GM19035 (cell line): ENCODE measurements around the gene PRKAR1B.

ENCODE experiments used
- ATAC-seq: cut with Tn5 transposase; IDR thresholded peaks from one replicate; pipeline ENCODE4 v1.9.1; 2021; ENCODE audit not compliant: unreplicated experiment

Gene PRKAR1B

DNA sequence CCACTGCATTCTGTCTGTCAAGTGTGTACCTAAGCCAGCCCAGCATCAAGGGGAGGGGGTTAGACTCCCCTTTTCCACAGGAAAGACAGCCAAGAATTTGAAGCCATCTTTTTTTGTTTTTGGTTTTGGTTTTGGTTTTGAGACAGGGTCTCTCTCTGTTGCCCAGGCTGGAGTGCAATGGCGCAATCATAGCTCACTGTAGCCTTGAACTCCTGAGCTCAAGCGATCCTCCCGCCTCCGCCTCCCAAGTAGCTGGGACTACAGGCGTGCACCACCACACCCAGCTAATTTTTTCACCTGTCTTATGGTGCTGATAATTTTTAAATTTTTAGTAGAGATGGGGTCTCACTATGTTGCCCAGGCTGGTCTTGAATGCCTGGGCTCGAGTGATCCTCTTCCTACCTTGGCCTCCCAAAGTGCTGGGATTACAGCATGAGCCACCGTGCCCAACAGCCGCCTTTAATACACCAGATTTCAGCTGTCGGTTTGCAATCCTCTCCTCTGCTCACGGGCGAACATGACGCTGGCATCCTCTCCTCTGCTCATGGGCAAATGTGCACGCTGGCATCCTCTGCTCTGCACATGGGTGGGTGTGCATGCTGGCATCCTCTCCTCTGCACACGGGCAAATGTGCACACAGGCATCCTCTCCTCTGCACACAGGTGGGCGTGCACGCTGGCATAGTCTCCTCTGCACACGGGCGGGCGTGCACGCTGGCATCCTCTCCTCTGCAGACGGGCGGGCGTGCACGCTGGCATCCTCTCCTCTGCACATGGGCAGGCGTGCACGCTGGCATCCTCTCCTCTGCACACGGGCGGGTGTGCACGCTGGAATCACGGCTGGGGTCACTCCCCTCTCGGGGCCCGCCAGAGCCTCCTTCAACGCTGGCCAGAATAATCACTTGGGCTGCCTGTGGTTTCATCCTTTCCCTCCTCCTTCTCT is 151.4 kb downstream of the PRKAR1B start:
- ATAC-seq: no peak

DNA sequence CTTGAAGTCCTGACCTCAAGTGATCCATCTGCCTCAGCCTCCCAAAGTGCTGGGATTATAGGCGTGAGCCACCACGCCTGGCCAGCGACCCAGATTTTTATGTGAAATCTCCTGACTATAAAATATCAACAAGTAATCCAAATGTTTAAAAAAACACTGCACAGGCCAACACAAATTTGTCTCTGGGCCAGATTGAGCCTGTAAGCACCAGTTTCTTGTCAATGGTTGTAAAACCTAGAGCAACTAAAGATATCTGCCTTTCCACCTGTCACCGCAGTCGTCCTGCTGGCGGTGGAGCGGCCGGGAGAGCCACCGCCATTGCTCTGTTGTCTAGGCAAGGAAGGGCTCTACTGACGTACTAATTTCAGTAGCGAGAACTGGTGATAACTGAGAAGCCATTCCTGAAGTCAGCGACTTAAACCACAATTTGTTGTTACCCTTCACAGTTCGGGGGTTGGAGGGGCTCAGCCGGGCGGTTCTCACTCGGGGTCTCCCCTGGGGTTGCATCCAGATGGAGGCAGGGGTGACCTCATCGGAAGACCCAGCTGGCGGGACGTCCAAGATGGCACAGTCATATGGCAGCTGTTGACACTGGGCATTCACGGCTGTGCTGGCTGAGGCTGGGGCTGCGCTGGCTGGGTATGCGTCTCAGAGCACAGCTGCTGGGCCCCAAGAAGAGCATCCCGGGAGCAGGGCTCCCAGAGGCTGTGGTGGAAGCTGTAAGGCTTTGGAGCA is 152.3 kb downstream of the PRKAR1B start:
- no peak for ATAC-seq

DNA sequence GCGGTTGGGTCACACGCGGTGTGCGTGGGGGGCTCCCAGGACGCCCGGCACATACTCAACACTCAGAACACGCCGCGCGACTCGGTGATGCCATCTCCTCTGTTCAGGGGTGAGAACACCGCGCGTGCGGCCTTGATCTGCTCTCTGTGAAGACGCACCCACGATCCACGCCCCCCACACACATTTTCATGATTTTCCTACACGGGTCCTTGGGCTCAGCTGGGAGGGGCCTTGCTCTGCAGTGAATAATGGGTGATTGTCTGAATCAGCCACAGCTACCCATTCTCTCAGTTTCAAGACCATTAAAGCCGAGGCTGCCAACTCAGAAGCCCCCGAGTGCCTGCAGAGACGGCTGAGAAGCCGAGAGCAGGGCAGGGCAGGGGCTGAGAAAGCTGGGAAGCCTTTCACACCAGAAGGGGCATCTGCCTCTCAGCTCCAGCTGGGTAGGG is 153.1 kb downstream of the PRKAR1B start:
- ATAC-seq: no peak

DNA sequence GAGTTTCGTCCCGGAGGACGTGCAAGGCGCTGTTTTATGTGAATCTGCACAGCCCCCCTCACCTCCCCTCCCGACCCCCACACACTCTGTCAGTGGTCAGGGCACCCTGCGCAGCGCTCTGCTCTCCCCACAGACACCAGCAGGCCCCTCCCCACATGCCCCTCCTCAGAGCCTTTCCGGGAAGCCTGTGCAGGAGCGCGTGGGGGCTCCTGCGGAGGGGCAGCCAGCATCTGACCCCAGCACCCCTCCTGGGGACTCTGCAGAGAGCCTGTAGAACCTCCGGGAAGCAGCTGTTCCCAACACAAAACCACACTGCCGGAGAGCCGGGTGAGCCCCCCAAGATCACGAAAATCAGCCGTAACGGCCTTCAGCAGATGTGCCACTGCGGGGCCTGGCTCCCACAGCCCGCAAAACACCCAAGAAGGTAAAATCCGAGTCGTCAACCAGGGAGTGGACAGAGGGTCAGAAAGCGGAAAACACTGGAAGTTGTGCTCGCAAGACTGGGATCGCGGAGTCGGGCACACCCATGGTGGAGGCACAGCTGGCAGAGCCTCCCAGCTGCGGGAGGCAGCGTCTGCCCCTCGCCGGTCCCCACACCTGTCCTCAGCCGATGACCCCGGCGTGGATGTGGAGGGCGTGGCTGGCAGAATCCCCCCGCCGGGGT is 153.7 kb downstream of the PRKAR1B start:
- ATAC-seq: no peak

DNA sequence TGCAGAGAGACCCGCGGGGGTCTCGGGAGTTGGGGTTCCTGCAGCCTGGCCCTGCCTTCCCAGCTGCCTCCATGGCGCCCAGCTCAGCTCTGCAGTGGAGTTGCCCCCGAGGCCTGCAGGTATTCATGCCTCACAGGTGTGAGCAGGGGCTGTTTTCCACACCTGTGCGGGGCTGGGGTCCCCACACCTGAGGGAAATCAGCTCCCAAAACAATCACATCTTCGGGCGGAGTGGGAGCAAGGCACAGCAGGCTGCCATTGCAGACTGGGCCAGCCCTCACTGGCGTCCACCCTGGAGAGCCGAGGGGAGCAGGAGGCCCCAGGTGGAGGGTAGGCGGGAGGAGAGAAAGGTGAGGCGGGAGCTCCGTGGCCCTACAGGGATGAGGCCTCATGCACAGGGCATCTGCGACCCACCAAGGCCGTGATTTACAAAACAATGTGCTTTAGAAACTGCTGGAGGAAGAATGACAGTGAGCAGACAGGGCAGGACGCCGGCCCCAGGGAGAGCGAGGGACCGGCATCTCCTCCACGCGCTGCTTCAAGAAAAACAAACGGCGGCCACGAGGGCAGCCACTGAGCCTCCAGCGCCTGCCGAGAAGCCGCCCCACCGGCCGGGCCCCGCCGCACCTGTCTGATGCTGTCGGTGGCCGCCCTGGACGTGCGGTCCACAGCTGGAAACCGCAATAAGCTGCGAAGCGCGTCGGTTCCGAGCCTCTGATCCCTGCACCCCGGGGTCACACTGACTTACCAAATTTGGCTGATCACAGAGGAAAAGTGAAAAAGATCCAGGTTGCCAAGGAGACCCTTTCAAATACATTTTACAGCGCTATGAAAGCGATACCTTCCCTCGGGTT is 154.4 kb downstream of the PRKAR1B start:
- ATAC-seq: no peak

DNA sequence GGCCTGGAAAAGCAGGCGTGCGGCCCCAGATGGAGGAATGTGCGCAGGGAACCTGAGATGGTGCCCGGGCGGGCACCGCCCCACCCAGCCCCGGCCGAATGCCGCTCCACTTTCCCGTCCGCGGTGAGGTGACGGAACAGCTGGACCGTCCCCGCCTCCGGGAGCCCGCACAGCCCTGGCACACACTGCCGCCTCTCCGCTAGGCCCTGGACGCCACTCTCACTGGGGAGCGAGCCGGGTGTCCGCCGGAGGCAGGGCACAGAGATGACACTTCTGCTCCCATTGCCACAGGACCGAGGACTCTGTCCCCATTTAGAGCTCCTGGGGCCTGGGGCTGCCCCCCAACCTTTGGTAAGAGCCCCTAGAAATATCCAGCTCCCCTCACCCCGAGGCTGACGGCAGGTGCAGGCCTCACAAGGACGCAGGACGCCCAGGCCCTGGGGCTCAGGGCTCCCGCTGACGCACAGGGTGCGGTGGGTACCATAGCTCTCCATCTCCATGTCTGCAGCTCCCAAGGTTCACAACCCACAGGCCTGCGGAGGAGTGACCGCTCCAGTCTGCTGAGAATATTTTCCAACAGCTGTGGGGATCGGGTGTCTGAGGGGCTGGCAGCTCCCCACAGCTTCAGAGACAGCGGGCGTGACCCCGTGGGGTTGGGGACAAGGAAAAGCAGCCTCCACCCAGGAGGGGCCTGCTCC is 155.2 kb downstream of the PRKAR1B start:
- no peak for ATAC-seq

DNA sequence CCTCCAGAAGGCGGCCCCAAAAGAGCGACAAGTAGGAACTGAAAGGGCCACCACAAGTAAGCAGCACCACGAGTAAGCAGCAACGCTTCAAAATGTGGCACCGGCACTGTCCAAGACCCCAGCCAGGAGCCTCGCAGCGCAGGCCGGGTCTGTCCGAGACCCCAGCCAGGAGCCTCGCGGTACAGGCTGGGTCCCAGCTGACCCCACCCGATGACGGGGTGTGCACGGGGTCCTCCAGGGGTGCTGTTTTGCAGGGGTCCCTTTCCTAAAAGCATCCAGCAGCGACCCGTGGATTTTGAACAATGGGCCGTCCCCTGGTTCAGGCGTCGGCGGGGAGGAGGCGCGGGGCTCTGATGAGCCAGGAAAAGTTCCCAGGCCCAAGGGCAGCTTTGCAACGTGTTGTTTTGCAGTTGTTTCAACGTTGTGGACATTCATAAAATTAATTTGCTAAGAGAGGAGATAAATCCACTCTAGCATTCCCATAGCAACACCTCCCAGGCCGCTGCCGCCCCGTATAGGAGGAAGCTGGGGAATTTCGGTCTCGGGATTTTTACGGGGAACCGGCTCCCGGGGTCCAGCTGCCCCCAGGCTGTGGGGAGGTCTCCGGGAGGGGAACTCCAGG is 155.9 kb downstream of the PRKAR1B start:
- ATAC-seq: no peak

DNA sequence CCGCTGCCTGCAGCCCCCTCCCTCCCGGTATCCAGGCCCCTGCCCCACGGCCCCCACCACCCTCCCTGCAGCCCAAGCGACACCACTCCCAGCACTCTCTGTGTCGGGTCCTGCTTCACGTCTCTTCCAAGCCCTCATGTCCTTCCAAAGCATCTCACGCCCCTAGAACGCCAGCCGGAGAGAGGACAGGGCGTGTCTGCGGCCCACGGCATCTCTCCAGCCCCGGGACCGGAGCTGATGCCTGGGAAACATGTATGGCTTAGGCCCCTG is 156.3 kb downstream of the PRKAR1B start:
- no peak for ATAC-seq

DNA sequence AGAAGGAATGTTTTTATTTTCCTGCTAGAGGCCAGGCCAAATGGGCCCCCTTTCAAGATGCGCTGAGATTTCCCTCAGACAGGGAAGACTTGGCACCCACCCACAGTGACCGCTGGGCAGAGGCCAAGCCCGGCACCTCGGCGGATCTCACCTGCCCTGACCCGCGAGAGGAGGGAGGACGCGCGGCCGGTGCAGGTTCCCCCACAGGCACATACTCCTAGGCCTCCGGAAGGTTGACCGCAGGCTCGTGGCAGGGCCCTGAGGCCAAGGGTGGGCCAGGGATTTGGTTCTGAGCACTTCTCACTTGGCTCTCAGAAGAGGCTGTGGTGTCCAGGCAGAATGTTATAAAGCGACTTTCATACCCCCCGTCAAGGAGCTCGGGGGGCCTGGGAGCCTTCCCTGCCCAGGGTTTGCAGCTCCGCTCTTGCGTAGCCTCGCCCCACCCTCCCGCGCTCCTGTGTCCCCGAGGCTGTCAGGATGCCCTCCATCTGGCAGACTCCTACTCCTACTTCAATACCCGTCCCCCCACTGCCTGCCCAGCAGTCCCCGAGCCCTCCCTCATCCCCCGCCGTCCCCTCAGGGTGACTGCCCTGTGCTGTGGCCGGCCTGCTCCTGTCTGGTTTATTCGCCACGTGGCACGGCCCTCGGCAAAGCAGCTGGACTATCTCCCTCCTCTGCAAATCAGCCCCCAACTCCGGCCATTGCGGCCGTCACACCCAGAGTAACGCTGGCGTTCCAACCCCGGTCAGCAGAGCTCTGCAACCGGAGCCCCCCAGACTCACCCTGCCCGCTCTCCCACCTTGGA is 156.9 kb downstream of the PRKAR1B start:
- no peak for ATAC-seq

DNA sequence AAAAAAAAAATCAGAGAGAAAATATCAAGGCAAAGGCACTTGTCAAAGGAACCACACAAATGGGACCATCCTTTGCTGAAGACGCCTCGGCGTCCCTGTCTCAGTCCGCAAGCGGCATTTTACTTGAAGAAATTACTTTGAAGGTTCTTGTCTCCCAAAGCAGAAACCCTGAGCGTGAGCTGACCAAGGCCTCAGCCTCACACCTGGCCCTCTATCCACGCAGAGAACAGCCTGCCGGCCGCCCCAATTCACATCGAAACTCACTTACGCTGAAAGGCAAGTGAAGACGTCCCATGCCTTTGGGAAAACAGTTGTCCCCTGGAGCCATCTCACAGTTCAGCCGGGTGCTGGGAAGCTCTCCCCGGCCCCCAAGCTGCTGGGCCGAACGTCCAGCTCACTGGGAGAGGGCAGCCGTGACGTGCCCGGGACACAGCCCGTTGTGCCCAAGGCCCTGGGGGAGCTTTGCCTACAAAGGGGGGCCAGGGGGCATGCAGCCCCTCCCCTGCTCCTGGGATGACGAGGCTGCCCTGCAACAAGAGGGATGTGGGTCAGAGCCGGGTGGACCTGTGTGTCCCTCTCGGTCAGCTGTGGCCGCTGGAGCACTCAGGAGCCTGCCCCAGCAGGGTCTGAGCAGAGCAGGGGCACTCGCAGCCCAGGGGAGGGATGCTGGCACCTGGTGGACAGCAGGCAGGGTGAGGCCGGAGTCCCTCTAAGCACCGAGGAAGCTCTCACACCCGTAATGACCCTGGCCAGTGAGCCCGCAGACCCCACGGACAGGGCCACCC is 157.8 kb downstream of the PRKAR1B start:
- no peak for ATAC-seq

DNA sequence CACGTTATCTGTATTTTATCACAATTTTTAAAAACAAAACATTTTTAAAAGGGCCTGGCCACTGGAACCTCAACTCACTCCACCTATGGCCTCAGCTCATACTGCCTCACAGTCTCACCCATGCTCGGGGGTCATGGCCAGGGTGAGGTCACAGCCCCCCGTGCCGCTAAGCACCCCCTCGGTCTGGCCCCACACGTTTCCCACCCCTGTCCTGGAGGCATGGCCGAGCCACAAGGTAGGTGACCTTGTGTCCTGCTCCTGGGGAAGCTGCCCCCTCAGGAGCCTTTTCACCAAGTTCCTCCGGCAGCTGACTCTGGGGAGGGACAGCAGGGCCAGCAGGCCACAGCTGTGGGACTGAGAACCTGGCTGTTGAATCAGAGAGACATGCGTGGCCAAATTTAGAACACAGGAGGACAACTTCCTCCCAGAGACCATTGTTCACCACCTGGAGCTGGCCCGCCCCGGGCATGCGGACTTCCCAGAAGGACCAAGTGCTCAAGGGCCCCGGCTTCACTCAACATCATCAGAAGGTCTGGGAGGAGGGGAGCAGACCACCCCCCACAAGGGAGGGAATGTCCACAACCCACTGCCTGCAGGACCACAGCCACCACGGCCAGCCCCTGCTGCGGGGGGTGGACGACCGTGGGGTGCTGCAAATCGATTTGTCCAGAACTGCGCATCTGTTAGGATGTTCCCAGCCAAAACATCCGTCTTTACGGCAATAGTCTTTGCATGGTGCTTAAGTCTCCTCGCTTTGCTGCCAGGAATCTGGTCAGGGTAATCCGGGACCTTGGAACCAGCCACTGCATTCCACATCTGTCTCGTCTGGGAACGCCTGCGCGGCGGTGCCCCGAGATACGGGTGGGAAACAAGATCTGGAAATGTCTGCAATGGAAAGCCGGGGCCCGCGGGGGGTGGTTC is 158.8 kb downstream of the PRKAR1B start:
- no peak for ATAC-seq

DNA sequence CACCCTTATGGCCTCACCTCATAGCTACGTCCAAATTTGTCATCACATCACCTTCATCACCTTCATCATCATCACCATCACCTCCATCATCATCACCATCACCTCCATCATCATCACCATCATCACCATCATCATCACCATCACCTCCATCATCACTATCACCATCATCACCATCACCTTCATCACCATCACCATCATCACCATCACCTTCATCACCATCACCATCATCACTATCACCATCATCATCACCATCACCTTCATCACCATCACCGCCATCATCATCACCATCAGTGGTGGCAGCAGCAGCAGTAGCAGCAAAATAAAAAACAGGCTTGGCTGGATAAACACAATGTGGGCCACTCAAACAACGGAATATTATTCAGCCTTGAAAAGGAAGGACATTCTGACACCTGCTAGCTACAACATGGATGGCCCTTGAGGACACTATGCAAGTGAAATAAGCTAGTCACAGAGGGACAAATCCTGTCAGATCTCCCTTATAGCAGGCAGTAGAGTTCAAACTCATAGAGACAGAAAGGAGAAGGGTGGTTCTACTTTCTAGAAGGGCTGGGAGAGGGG is 159.7 kb downstream of the PRKAR1B start:
- no peak for ATAC-seq

DNA sequence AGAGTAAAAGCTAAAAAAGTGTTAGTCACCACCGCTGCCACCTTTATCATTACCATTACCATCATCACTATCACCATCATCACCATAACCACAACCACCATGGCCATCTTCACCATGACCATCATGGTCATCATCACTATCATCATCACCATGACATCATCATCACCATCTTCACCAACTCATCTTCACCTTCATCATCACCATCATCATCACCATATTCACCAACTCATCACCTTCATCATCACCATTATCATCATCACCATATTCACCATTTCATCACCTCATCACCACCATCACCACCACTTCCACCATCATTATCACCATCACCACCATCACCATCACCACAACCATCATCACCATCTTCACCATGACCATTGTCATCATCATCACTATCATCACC is 161.0 kb downstream of the PRKAR1B start:
- no peak for ATAC-seq

DNA sequence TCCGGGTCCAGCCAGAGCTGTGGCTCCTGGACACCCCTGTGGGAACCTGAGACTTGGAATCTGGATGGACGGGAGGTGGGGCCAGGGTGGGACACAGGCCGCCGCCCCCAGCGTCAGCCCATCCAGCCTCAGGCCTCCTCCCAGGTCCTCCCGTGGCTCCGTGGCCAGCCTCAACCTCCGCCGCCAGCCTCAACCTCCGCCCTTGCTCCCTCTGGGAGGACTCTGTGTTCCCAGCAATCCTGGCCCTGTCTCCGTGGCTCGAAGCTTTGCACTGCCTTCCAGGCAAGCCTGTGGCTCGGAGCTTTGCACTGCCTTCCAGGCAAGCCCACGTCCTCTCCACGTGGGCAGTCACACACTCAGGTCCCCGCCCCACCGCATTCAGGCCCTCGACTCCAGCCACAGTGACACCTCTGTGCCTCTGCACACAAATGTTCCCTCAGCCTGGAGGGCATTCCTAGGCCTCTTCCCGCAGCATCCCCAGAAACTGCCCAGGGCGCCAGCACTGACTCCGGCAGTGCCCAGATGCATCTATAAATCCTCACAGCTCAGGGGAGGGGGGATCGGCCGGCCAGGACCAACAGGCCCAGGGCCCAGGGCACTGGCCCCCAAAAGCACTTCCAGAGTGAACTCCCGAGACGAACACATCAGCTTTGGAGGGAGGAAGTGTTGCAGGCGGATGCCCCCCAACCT is 162.8 kb downstream of the PRKAR1B start:
- ATAC-seq: no peak

DNA sequence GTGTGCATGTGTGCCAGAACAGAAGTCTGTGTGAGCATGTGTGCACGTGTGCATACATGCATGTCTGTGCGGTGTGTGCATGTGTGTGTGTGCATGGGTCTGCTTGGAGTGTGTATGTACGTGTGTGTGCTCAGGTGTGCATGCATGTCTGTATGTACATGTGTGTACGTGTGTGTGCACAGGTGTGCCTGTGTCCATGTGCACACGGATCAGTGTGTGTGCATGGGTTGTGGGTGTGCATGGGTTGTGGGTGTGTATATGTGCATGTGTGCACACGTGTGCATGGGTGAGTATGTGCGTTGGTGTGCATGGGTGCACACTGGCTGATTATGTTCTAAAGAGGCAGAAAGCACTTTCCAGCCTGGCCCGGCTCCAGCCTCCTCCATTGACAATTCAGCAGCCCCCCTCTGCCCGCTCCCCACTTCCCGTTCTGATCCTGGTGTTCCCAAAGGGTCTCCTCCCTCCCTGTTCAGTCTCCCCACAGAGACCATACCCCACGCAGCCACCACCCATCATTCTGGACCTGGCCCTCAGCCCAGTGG is 163.4 kb downstream of the PRKAR1B start:
- no peak for ATAC-seq
